CMK (cell line): ENCODE data around the gene B9D1.
"Not testable (repeated sequence)": the region's sequence is repeated elsewhere in the genome, so short reads cannot be mapped to it uniquely, and the experiment has no call there.

ENCODE experiments used
- DNase-seq: peaks from one replicate; pipeline ENCODE4 v3.0.0-alpha.2; 2010; ENCODE audit warnings: low read depth

The B9D1 gene

GRCh38 chr17:19359151-19359550 lies 3.4 kb downstream of the B9D1 start:
- no peak for DNase-seq

- no peak for DNase-seq
These were observed 4.8 kb downstream of the B9D1 start for GRCh38 chr17:19357761-19358160.

GRCh38 chr17:19357351-19357750 lies 5.2 kb downstream of the B9D1 start:
- no peak for DNase-seq

GRCh38 chr17:19354748-19355147 lies 7.8 kb downstream of the B9D1 start:
- DNase-seq, result no peak

- DNase-seq, result not testable (repeated sequence)
These were observed 9.1 kb downstream of the B9D1 start for GRCh38 chr17:19353401-19353800.

- DNase-seq, result no peak
These were observed 13.7 kb downstream of the B9D1 start for GRCh38 chr17:19348806-19349205.

- DNase-seq, result no peak
These were observed 14.4 kb downstream of the B9D1 start for GRCh38 chr17:19348081-19348650.

- DNase-seq, result no peak
These were observed 15.0 kb downstream of the B9D1 start for GRCh38 chr17:19347323-19348080.

- DNase-seq, result no peak
These were observed 15.9 kb downstream of the B9D1 start for GRCh38 chr17:19346351-19347255.

GRCh38 chr17:19345486-19346350 lies 16.8 kb downstream of the B9D1 start:
- DNase-seq, result no peak

GRCh38 chr17:19345067-19345460 lies 17.5 kb downstream of the B9D1 start:
- DNase-seq, result no peak

- no peak for DNase-seq
These were observed 18.0 kb downstream of the B9D1 start for GRCh38 chr17:19344311-19345066.

- DNase-seq, result no peak
These were observed 18.8 kb downstream of the B9D1 start for GRCh38 chr17:19343671-19344151.

- no peak for DNase-seq
These were observed 19.3 kb downstream of the B9D1 start for GRCh38 chr17:19343256-19343630.

- DNase-seq, result no peak
These were observed 19.8 kb downstream of the B9D1 start for GRCh38 chr17:19342611-19343255.

- DNase-seq, result no peak
These were observed 20.6 kb downstream of the B9D1 start for GRCh38 chr17:19341641-19342610.

GRCh38 chr17:19341211-19341631 lies 21.3 kb downstream of the B9D1 start:
- no peak for DNase-seq

- DNase-seq, result no peak
These were observed 23.1 kb downstream of the B9D1 start for GRCh38 chr17:19339341-19339815.
